HCT116 (cell line): Measurements from ENCODE around the gene CUL5. TPM values are rescaled to one million over a fixed set of nuclear protein-coding genes. Genes with fewer than 3 reads are reported as not detected.

Experiments
- ATAC-seq: fragments of 200-7000 bp; cut with Tn5 transposase; 2 replicates; pipeline ENCODE4 v1.9.1; 2020; ENCODE audit warnings: mild to moderate bottlenecking, moderate library complexity
- BruUV-seq: library from RNA; stranded (reverse); fragments of 400-500 nt; replicated peaks from 2 replicates; lab custom pipeline; 2021; lab: Mats Ljungman, UMichigan
- CTCF ChIA-PET: fragments of 300-600 bp; sonication (Branson Sonifier 250); formaldehyde crosslinking; loops from one replicate; lab custom pipeline; 2021; ENCODE audit warnings: antibody characterized with exemption; lab: Charles Lee
- POLR2A ChIA-PET: fragments of 300-600, 350-600 bp; sonication (Branson Sonifier 250); formaldehyde crosslinking; loops from one replicate; lab custom pipeline; 2021; ENCODE audit warnings: antibody characterized with exemption; lab: Charles Lee
- RAD21 ChIA-PET, 2 experiments: fragments of 300-600 bp; sonication (Branson Sonifier 250); formaldehyde crosslinking; loops; one replicate each; lab custom pipeline; 2023; ENCODE audit warnings: low total read pairs in 2 of 2; ENCODE audit not compliant: uncharacterized antibody in 2 of 2, unreplicated experiment in 2 of 2, low non-redundant PET in 1 of 2; lab: Charles Lee
- DNase-seq: peaks from one replicate; pipeline ENCODE4 v3.0.0-alpha.2; 2010; ENCODE audit warnings: low read depth, low spot score
- H2AFZ ChIP-seq: fragments of 200-600 bp; shearing (Covaris generic), sonication (generic); 2 replicates; pipeline ENCODE4 v1.6.1; 2017; ENCODE audit warnings: low read depth, mixed run types, mixed read lengths, antibody characterized with exemption, low read length; ENCODE audit not compliant: poor library complexity, severe bottlenecking
- H3K27ac ChIP-seq: 2 replicates; pipeline ENCODE4 v1.5.1; 2012; ENCODE audit warnings: low read depth, low read length
- H3K27me3 ChIP-seq: fragments of 200-600 bp; sonication (generic); 2 replicates; pipeline ENCODE4 v1.6.1; 2016; ENCODE audit warnings: mixed run types, low read length, mixed read lengths; ENCODE audit not compliant: insufficient read depth
- H3K36me3 ChIP-seq, 2 experiments: fragments of 200-500 bp in 1 of 2; fragments of 200-600 bp in 1 of 2; sonication (Bioruptor generic) in 1 of 2; sonication (generic) in 1 of 2; 2 replicates each; pipeline versions ENCODE4 v1.5.1 to v1.6.1; 2014 to 2016; ENCODE audit warnings: low read length in 2 of 2, inconsistent platforms in 1 of 2, mixed read lengths in 1 of 2, mixed run types in 1 of 2; ENCODE audit not compliant: insufficient read depth in 2 of 2, control insufficient read depth in 1 of 2
- H3K4me1 ChIP-seq, 2 experiments: fragments of 200-600 bp in 1 of 2; sonication (generic) in 1 of 2; 2 replicates each; pipeline versions ENCODE4 v1.5.1 to v1.6.1; 2012 to 2017; ENCODE audit warnings: low read length in 2 of 2, inconsistent platforms in 1 of 2, mild to moderate bottlenecking in 1 of 2, mixed read lengths in 1 of 2, mixed run types in 1 of 2, moderate library complexity in 1 of 2; ENCODE audit not compliant: insufficient read depth in 2 of 2, control insufficient read depth in 1 of 2
- H3K4me2 ChIP-seq: fragments of 200-600 bp; sonication (generic); 2 replicates; pipeline ENCODE4 v1.6.1; 2017; ENCODE audit warnings: mixed run types, low read length, mixed read lengths
- H3K4me3 ChIP-seq, 2 experiments: fragments of 200-600 bp in 1 of 2; sonication (generic) in 1 of 2; replicated peaks in 1 of 2; 2 replicates each; pipeline ENCODE4 v1.5.1; 2011 to 2016; ENCODE audit warnings: low read length in 2 of 2, control low read depth in 1 of 2, low read depth in 1 of 2, mild to moderate bottlenecking in 1 of 2, mixed read lengths in 1 of 2, mixed run types in 1 of 2
- H3K79me2 ChIP-seq: fragments of 200-600 bp; sonication (generic); 2 replicates; pipeline ENCODE4 v1.6.1; 2017; ENCODE audit warnings: mild to moderate bottlenecking, mixed run types, low read length, moderate library complexity, mixed read lengths; ENCODE audit not compliant: insufficient read depth
- H3K9ac ChIP-seq: fragments of 200-600 bp; sonication (generic); 2 replicates; pipeline ENCODE4 v1.6.1; 2016; ENCODE audit warnings: low read length, mixed read lengths
- H3K9me2 ChIP-seq: fragments of 200-600 bp; sonication (generic), shearing (Covaris generic); 2 replicates; pipeline ENCODE4 v1.6.1; 2017; ENCODE audit warnings: mixed run types, mild to moderate bottlenecking, moderate library complexity; ENCODE audit not compliant: insufficient read depth
- H3K9me3 ChIP-seq, 2 experiments: fragments of 200-500 bp in 1 of 2; fragments of 200-600 bp in 1 of 2; sonication (Bioruptor generic) in 1 of 2; sonication (generic) in 1 of 2; 2 replicates each; pipeline ENCODE4 v1.6.1; 2014 to 2017; ENCODE audit warnings: low read length in 2 of 2, mixed read lengths in 2 of 2, inconsistent platforms in 1 of 2, low read depth in 1 of 2, mild to moderate bottlenecking in 1 of 2, mixed run types in 1 of 2, moderate library complexity in 1 of 2; ENCODE audit not compliant: control insufficient read depth in 1 of 2, insufficient read depth in 1 of 2
- H4K20me1 ChIP-seq: fragments of 200-600 bp; sonication (generic), shearing (Covaris generic); 2 replicates; pipeline ENCODE4 v1.6.1; 2017; ENCODE audit warnings: mixed run types, mild to moderate bottlenecking, moderate library complexity; ENCODE audit not compliant: insufficient read depth
- ATF3 ChIP-seq: IDR thresholded peaks from 2 replicates; pipeline ENCODE4 v1.6.1; 2012
- CBX3 ChIP-seq: IDR thresholded peaks from 2 replicates; pipeline ENCODE4 v1.6.1; 2012; ENCODE audit warnings: low read depth
- CEBPB ChIP-seq: IDR thresholded peaks from 2 replicates; pipeline ENCODE4 v1.6.1; 2012; ENCODE audit warnings: low read depth
- CTCF ChIP-seq, 3 experiments: fragments of 200-600 bp in 1 of 3; sonication (generic) in 1 of 3; IDR thresholded peaks in 2 of 3; conservative IDR thresholded peaks in 1 of 3; 2 replicates each; pipeline ENCODE4 v1.5.1; 2012 to 2017; ENCODE audit warnings: low read depth in 2 of 3, low read length in 2 of 3, antibody characterized with exemption in 1 of 3, borderline replicate concordance in 1 of 3, control low read depth in 1 of 3, mild to moderate bottlenecking in 1 of 3, mixed read lengths in 1 of 3, mixed run types in 1 of 3, moderate library complexity in 1 of 3; ENCODE audit not compliant: insufficient read depth in 1 of 3
- EGR1 ChIP-seq: IDR thresholded peaks from 2 replicates; pipeline ENCODE4 v1.6.1; 2012; ENCODE audit warnings: low read depth
- ELF1 ChIP-seq: IDR thresholded peaks from 2 replicates; pipeline ENCODE4 v1.6.1; 2012; ENCODE audit warnings: low read depth, borderline replicate concordance
- EZH2phosphoT487 ChIP-seq: fragments of 200-600 bp; IDR thresholded peaks from 2 replicates; pipeline ENCODE4 v1.6.1; 2018; ENCODE audit warnings: antibody characterized with exemption, borderline replicate concordance
- FOSL1 ChIP-seq: IDR thresholded peaks from 2 replicates; pipeline ENCODE4 v1.6.1; 2012; ENCODE audit warnings: low read depth
- JUND ChIP-seq: IDR thresholded peaks from 2 replicates; pipeline ENCODE4 v1.6.1; 2012
- MAX ChIP-seq: IDR thresholded peaks from 2 replicates; pipeline ENCODE4 v1.6.1; 2012
- RAD21 ChIP-seq: IDR thresholded peaks from 2 replicates; pipeline ENCODE4 v1.6.1; 2012; ENCODE audit warnings: low read depth, mild to moderate bottlenecking
- REST ChIP-seq: IDR thresholded peaks from 2 replicates; pipeline ENCODE4 v1.6.1; 2012; ENCODE audit warnings: low read depth
- SIN3A ChIP-seq: IDR thresholded peaks from 2 replicates; pipeline ENCODE4 v1.6.1; 2012; ENCODE audit warnings: low read depth
- SP1 ChIP-seq: IDR thresholded peaks from 2 replicates; pipeline ENCODE4 v1.6.1; 2012; ENCODE audit warnings: low read depth
- TCF7L2 ChIP-seq: IDR thresholded peaks from 2 replicates; pipeline ENCODE4 v1.7.0; 2011; ENCODE audit warnings: borderline replicate concordance, inconsistent platforms; ENCODE audit not compliant: insufficient read depth, insufficient read length; ENCODE audit errors: extremely low read depth
- ZBTB33 ChIP-seq: IDR thresholded peaks from 2 replicates; pipeline ENCODE4 v1.6.1; 2011; ENCODE audit warnings: mild to moderate bottlenecking, low read length, moderate library complexity; ENCODE audit not compliant: insufficient replicate concordance; ENCODE audit errors: extremely low read depth
- ZFX ChIP-seq: fragments of 450-650 bp; IDR thresholded peaks from 2 replicates; pipeline ENCODE4 v1.6.1; 2017
- ZNF274 ChIP-seq: fragments of 200-500 bp; sonication (Bioruptor generic); IDR thresholded peaks from 2 replicates; pipeline ENCODE4 v1.6.1; 2014; ENCODE audit warnings: mild to moderate bottlenecking, low read depth, low read length, inconsistent platforms
- intact Hi-C: fragments of 100-400 bp; cut with micrococcal nuclease; formaldehyde crosslinking; loops from 2 replicates; pipeline ENCODE4 v1.10.0; 2022
- total RNA-seq: library from RNA; stranded (reverse); gene quantifications from one replicate; pipeline ENCODE4 v1.2.1, GENCODE V29; 2021; ENCODE audit not compliant: unreplicated experiment

Gene CUL5
- total RNA-seq, 1 experiment from 2014 or later, result 41.9 TPM

GRCh38 chr11:108092134-108092533 lies 83.4 kb downstream of the CUL5 start:
- Histone ChIP-seq H3K4me3 (no peak overlapping the region), H3K36me3 (peaks cover 4 to 11% of the 10 kb centered on the region in 2 experiments; a peak in 2 of 4 replicates), H3K9me3 (no peaks in the 10 kb centered on the region), H4K20me1 (no peaks in the 10 kb centered on the region), H3K9me2 (no peaks in the 10 kb centered on the region), H3K4me2 (no peak overlapping the region), H3K27me3 (no peaks in the 10 kb centered on the region), H2AFZ (no peak overlapping the region), H3K9ac (no peak overlapping the region), H3K27ac (no peak overlapping the region), H3K79me2 (no peaks in the 10 kb centered on the region), H3K4me1 (no peaks in the 10 kb centered on the region)
- BruUV-seq, result no TSS peak
- RAD21 ChIA-PET, result no interaction called here
- POLR2A ChIA-PET, result interaction anchor here (0.7 kb wide), 1 partner anchor 16 kb away, joined by 3 read pairs; no protein-coding TSS in a partner anchor
- DNase-seq (no peak), ATAC-seq (no peak)
- intact Hi-C loops, result no loop called here
- TF ChIP-seq REST (no peak), ELF1 (no peak), SP1 (no peak), SIN3A (no peak), ATF3 (no peak), CEBPB (no peak), ZBTB33 (no peak), CTCF (IDR thresholded peaks at IDR 0.05 in 2 of 3, conservative IDR thresholded peaks at IDR 0.05 in 1 of 3; ENCODE audit: borderline replicate concordance in 1 of 3, insufficient read depth in 1 of 3, low read depth in 2 of 3, low read length in 2 of 3) (no peak), FOSL1 (no peak), RAD21 (no peak), JUND (no peak), TCF7L2 (no peak), CBX3 (no peak), MAX (no peak), EGR1 (no peak), ZNF274 (no peak), ZFX (no peak), EZH2phosphoT487 (no peak)
- CTCF ChIA-PET, result interaction anchor here (1.4 kb wide), 1 partner anchor 26 kb away, joined by 3 read pairs; no protein-coding TSS in a partner anchor
